NCI-H82 treated with DMSO at 0.1 percent for 48 hours (cell line): Measurements from ENCODE around the gene PRSS8.
A peak's percentile ranks its signal among the peaks of the same experiment; 100 is the strongest.
"Not testable (repeated sequence)": the region's sequence is repeated elsewhere in the genome, so short reads cannot be mapped to it uniquely, and the experiment has no call there.

Source experiments
- DNase-seq: peaks from one replicate; lab custom pipeline; 2025; ENCODE audit not compliant: unreplicated experiment; lab: John Stamatoyannopoulos, UW

Gene PRSS8

DNA sequence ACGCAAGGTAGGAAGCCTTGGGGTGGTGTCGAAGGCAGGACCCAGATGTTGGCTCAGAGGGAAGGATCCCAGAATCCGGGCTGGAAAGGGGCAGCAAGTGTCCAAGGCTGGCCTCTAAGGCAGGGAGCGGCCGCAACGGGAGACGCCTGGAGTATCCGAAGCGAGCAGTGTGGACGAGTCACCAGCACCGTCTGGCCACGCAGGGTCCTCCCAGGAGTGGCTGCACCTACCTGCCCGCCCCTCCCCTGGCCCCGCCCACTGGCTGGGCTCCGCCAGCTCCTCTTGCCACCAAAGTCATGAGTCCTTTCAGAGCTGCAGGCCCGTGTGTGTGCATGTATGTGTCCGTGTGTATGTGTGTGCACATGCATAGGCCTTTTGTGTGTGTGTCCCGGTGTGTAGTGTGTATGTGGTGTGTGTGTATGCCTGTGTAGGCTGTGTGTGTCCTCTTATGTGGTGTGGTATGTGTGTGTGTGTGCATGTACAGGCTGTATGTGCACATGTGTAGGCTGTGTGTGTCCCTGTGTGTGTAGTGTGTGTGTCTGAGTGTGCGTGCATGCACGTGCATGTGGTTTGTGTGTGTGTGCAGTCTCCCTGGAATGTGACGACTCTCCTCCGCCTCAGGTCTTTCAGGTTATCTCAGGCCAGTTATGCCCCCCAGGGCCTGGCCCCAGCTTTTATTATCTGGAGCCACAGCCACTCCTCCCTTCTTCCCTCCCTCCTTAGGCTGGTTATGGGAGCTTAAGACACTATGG lies at the start of gene PRSS8:
Gene PRSS8, minus strand, starts transcription at position 193 of the 752 bp plus-strand sequence. CDS start 229 bp downstream, outside the sequence.
- no peak for DNase-seq

GRCh38 chr16:31184888-31185287 lies 49.4 kb upstream of the PRSS8 start:
- DNase-seq = no peak

GRCh38 chr16:31183432-31184428 lies 48.2 kb upstream of the PRSS8 start:
- DNase-seq = no peak

- no peak for DNase-seq
Measured at GRCh38 chr16:31182391-31182790, 46.9 kb upstream of the PRSS8 start.

DNA sequence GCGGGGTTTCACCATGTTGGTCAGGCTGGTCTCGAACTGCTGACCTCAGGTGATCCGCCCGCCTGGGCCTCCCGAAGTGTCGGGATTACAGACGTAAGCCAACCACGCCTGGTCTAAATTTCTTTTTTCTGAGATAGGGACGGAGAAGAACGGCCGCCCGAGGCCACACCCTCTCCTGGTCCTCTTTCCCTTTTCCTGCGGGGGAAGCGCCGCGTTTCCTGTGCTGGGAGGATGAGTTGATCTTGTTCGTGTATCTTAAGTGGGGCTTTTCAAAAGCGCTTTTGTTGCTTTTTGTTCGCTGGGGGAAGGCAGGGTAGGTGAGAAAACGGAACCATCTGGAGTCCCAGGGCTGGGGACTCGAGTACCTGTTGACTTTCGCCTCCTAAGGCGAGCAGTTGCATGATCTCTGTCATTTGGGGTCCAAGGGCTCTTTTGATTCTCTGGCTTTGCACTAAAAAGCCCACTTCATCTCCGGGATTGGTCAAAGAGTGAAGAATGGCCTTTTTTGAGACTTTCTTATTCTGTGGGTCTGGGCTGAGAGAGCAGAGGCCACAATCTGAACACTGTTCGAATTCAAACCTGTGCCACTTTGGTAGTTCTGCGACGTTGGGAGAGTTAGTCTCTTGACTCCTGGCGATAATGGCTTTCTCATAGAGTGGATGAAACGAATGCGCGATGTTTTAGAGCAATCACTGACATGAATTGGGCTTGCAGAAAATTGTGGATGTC lies 45.7 kb upstream of the PRSS8 start:
- no peak for DNase-seq

GRCh38 chr16:31179747-31180459 lies 44.4 kb upstream of the PRSS8 start, which contains the start of gene FUS:
TSS of gene FUS (plus strand) at chr16:31180139. CDS start at chr16:31180215, 76 bp downstream.
- DNase-seq = peak; percentile 74

DNA sequence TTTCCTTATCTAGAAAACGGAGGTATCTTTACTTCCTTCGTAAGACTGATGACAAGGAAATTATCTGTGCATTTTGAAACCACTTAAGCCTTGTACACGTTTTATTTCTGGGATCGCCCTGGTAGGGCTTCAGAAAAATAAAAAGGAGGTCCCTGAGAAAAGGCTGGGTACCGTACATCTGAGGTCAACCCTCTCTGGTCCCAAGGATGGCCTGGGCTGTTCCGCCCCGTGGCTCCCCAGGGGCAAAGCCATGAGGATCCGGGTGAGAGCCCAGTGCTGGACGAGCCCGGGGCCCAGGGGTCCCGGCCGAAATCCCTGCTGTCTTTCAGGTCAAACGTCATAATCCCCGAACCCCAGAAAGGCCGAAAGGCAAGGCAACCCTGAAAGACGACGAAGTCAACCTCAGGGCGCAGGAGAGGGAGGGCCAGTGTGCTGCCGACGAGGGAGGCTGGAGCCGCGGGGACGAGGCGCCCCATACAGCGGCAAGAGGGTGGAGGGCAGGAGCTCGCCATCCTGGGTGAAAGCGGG lies 43.8 kb upstream of the PRSS8 start:
- DNase-seq = no peak

- no peak for DNase-seq
Measured at GRCh38 chr16:31177136-31177535, 41.6 kb upstream of the PRSS8 start.

DNA sequence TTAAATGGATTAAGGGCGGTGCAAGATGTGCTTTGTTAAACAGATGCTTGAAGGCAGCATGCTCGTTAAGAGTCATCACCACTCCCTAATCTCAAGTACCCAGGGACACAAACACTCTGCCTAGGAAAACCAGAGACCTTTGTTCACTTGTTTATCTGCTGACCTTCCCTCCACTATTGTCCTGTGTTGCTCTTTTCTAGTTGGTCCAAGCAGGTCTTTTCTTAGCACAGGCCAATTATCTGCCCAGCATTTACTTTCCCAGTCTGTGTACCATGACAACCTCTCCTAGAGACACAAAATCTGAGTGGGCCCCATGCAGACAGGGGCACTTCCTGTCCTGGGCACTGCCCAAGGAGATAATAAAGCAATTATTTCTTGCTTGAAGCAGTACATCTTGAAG lies 34.5 kb upstream of the PRSS8 start:
- not testable (repeated sequence) for DNase-seq

GRCh38 chr16:31168848-31169247 lies 33.3 kb upstream of the PRSS8 start:
- DNase-seq = no peak

DNA sequence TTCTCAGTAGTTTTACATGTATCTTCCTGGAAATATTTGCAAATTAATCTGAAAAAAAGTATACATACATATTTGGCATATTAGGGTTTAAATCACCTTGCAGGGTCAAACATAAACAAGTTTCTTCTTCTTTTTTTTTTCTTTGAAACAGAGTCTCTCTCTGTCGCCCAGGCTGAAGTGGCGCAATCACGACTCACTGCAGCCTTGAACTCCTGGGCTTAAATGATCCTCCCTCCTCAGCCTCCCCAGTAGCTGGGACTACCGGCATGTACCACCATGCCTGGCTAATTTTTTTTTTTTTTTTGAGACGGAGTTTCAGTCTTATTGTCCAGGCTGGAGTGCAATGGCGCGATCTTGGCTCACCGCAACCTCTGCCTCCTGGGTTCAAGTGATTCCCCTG lies 31.8 kb upstream of the PRSS8 start:
- DNase-seq = no peak

DNA sequence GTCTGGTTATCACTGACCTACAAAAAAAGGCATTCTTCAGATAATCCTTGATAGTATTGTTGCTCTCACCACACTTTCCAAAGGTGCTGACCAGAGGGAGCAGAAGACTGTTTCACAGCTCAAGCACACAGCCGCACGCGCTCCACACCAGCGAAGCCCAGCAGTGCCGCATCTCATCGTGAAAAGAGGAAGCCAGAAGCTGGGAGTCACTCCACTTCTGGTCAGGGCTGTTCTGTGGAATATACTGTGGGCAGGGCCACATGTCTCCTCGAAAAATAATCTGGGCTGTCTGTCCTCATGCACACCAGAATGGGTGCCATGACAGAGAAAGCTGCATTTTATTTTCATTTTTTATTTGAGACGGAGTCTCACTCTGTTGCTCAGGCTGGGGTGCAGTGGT lies 21.6 kb upstream of the PRSS8 start:
- DNase-seq = no peak

DNA sequence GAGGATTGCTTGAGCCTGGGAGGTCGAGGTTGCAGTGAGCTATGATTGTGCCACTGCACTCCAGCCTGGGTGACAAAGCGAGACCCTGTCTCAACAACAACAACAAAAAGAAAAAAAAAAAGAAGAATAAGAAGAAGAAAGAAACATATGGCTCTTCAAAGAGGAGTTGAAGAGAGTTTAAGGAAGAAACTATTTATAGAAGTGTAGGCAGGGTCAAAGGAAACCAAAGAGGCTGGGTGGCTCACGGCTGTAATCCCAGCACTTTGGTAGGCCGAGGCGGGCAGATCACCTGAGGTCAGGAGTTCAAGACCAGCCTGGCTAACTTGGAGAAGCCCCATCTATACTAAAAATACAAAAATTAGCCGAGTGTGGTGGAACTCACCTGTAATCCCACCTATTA lies 15.4 kb upstream of the PRSS8 start:
- DNase-seq = not testable (repeated sequence)

GRCh38 chr16:31149894-31150890 lies 14.7 kb upstream of the PRSS8 start, which contains the start of gene PRSS36:
TSS of gene PRSS36 (minus strand) at chr16:31150066. CDS start at chr16:31150035, 31 bp downstream.
- DNase-seq = no peak

- no peak for DNase-seq
Measured at GRCh38 chr16:31149332-31149731, 13.8 kb upstream of the PRSS8 start.

DNA sequence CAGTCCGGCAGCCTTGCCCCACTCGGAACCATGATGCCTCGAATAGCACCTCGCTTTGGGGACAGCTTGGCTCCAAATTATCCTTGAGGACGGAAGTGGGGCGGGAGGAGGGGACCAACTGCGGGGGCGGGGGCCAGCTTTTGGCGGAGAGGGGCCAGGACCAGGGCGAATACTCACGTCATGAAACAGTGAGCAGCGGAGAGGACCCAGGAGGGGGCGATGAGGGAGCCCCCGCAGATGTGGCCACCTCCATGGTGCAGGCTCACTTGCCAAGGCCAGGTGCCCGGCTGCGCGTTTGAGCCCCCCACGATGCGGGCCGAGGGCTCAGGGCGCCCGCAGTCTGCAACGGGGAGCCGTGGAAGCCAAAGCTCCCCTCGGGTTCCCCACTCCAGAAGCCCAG lies 13.4 kb upstream of the PRSS8 start:
- no peak for DNase-seq

DNA sequence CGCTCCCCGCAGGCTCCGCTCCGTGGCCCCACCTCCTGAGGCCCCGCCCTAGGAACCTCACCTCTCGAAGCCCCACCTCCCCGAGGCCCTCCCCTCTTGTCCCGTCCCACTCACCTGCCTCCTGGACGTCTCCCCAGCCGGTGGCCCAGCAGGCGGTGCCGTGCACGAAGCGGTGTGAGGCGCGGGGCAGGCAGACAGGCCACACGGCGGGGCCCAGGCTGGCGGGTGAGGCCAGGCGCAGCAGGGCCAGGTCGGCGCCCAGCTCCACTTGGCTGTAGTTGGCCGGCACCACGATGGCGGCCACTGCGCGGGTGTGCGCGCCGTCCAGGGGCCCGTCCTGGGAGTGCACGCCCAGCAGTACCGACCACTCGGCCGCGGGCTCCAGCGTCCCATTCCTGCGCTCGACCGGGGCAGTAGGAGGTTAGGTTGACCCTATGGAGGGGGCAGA lies 12.8 kb upstream of the PRSS8 start:
- DNase-seq = no peak

GRCh38 chr16:31147574-31147973 lies 12.0 kb upstream of the PRSS8 start:
- DNase-seq = no peak
